Measurements from ENCODE around the gene KRT83.

DNA sequence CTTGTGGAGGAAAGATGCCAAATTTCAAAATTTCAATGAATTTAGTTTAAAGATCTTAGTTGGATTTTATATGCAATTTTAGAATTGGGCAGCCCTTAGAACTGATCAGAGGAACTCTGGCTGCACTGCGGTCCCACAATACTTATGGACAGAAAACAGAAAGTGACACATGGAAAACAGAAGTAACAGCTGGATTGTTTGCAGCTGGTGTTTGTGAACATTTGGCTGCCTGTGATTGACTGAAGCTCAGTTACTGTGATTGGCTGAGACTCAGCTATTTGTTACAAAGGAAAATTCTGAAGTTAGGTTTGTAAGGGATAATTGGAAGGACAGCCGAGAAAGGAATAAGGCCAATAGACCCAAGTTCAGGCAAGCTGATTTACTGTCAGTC is 56.8 kb downstream of the KRT83 start:
- TF ChIP-seq, protein P1, sequence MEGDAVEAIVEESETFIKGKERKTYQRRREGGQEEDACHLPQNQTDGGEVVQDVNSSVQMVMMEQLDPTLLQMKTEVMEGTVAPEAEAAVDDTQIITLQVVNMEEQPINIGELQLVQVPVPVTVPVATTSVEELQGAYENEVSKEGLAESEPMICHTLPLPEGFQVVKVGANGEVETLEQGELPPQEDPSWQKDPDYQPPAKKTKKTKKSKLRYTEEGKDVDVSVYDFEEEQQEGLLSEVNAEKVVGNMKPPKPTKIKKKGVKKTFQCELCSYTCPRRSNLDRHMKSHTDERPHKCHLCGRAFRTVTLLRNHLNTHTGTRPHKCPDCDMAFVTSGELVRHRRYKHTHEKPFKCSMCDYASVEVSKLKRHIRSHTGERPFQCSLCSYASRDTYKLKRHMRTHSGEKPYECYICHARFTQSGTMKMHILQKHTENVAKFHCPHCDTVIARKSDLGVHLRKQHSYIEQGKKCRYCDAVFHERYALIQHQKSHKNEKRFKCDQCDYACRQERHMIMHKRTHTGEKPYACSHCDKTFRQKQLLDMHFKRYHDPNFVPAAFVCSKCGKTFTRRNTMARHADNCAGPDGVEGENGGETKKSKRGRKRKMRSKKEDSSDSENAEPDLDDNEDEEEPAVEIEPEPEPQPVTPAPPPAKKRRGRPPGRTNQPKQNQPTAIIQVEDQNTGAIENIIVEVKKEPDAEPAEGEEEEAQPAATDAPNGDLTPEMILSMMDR (IDR thresholded peaks at IDR 0.05) = no peak
- no peak for TF ChIP-seq EZH2phosphoT487 (IDR thresholded peaks at IDR 0.05)
